ENCODE results near the gene ARAP1. TPM values are rescaled to one million over a fixed set of nuclear protein-coding genes. Genes with fewer than 3 reads are reported as not detected.

Gene ARAP1
- polyA plus RNA-seq, 3 donors = 48.7 to 487 (median 79.0) TPM

DNA sequence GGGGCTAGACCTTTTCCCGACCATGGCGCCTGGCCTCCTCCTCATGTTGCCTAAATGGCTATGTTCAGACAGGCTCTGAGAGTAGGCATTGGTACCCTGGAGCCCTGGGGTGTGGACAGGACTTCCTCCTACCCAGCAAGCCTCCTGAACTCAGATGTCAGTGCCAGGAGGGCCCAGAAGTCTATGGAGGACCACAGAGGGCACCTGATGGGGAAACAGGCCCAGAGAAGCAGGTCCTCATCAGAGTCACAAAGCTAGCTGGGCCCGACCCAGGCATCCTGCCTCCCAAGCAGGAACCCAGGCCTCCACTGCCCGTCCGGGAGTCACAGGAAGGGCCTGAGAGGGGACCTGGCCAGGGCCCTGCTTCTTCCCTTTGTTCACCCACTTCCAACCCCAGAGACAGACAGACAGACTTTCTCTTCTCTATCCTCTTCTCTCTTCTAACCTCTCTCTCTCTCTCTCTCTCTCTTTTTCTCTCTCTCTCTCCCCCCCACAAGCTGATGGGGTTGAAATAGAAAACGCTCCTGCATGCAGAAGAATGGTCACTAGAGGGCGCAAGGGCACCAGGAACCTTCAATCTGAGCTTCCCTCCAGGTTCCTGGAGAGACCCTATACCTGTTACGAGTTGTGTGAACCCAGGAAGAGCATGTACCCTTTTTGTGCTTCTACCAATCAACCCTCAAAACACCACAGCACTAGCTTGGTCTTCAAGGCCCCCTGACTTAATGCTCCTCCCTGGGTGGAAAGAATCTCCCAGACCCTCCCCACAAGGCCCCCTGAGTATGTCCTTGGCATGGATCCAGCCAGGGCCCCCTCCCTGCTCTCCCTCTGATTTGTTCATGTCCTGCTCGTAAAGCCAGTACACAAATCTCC, 27.1 kb downstream of the ARAP1 start:
- intact Hi-C loops (cut with micrococcal nuclease) = loop anchor here (5.0 kb wide), 3 partner anchors 32 to 87 kb away; partner anchors contain the start of gene ATG16L2 (in 1 of the 2)
- H3K27ac Mint-ChIP-seq = peak overlapping the region; percentile 88 to 98 (median 94)
- peaks cover 81 to 92% of the 10 kb centered on the region in 2 donors for H3K36me3 Mint-ChIP-seq
- Histone ChIP-seq H3K4me2 (replicated peaks; ENCODE audit: extremely low read depth, low read length, poor library complexity, severe bottlenecking) (peak overlapping the region; percentile 52), H3K79me2 (ENCODE audit: insufficient read depth, low read length) (peaks cover 100% of the 10 kb centered on the region), H2AFZ (ENCODE audit: insufficient read depth, low read depth, low read length, poor library complexity, severe bottlenecking) (no peak overlapping the region), H3K9ac (ENCODE audit: insufficient read depth, low read length, poor library complexity, severe bottlenecking) (no peak overlapping the region), H3K4me3 (replicated peaks in 1 of 3; ENCODE audit: low read depth in 2 of 3, low read length in 3 of 3) (peak overlapping the region in 1 of 3 experiments; percentile 41), H4K20me1 (ENCODE audit: insufficient read depth, low read length) (peaks cover 100% of the 10 kb centered on the region), H3K36me3 (replicated peaks in 1 of 2; ENCODE audit: control insufficient read depth in 1 of 2, insufficient read depth in 2 of 2, low read length in 2 of 2) (peaks cover 49 to 85% of the 10 kb centered on the region in 2 donors), H3K27me3 (ENCODE audit: control insufficient read depth in 2 of 2, insufficient read depth in 2 of 2, low read length in 2 of 2) (no peaks in the 10 kb centered on the region), H3K4me1 (ENCODE audit: control insufficient read depth in 1 of 2, insufficient read depth in 2 of 2, low read length in 2 of 2) (peaks cover 86 to 98% of the 10 kb centered on the region in 2 donors), H3K9me3 (replicated peaks in 1 of 2; ENCODE audit: control insufficient read depth in 1 of 2, insufficient read depth in 1 of 2, low read length in 2 of 2) (no peaks in the 10 kb centered on the region), H3K27ac (ENCODE audit: low read depth in 1 of 2, low read length in 2 of 2) (peak overlapping the region; percentile 39 to 85)
- TF ChIP-seq, protein P1, sequence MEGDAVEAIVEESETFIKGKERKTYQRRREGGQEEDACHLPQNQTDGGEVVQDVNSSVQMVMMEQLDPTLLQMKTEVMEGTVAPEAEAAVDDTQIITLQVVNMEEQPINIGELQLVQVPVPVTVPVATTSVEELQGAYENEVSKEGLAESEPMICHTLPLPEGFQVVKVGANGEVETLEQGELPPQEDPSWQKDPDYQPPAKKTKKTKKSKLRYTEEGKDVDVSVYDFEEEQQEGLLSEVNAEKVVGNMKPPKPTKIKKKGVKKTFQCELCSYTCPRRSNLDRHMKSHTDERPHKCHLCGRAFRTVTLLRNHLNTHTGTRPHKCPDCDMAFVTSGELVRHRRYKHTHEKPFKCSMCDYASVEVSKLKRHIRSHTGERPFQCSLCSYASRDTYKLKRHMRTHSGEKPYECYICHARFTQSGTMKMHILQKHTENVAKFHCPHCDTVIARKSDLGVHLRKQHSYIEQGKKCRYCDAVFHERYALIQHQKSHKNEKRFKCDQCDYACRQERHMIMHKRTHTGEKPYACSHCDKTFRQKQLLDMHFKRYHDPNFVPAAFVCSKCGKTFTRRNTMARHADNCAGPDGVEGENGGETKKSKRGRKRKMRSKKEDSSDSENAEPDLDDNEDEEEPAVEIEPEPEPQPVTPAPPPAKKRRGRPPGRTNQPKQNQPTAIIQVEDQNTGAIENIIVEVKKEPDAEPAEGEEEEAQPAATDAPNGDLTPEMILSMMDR (IDR thresholded peaks at IDR 0.05) = peak; percentile 86
- H3K9me3 Mint-ChIP-seq = no peaks in the 10 kb centered on the region
- H3K27me3 Mint-ChIP-seq (ENCODE audit: low read depth in 3 of 3) = peaks cover 0 to 2% (median 0%) of the 10 kb centered on the region in 3 donors
- H3K4me1 Mint-ChIP-seq = peaks cover 91% of the 10 kb centered on the region
- WGBS (ENCODE audit: insufficient coverage) = 60% methylated on average over 6 of the region's 9 CpGs
- DNase-seq = peak; percentile 74 to 80 (median 79)
- peak overlapping the region; percentile 24 to 72 for H3K4me3 Mint-ChIP-seq

DNA sequence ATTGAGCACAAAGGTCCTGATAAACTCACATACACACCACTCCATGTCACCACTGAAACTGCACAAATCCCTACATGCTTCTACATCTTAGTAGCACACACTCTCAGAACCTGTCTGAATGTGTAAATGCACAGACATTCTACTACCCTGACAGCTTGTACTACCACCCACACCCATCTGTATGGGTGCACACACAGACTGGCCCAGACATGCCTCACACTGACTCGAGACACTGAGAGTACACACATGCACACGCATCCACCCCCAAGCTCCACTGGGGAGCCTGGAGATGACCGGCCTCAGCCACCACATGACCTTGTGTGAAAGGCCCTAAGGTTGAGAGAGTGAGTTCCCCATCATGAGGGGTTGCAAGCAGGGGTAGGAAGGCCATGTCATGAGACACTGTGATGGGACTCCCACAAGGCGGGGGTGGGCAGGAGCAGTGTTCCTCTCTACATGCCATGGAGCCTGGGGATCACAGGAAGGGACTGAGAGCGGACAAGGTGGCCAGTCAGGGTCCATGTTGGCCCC, 28.1 kb downstream of the ARAP1 start:
- no CpG with 5 or more reads among the region's 5 CpGs for WGBS (ENCODE audit: insufficient coverage)
- no peaks in the 10 kb centered on the region for H3K9me3 Mint-ChIP-seq
- peak overlapping the region; percentile 75 to 85 for H3K27ac ChIP-seq (ENCODE audit: low read depth in 1 of 2, low read length in 2 of 2)
- H3K4me3 Mint-ChIP-seq = no peak overlapping the region
- peaks cover 87 to 98% of the 10 kb centered on the region in 2 donors for H3K4me1 ChIP-seq (ENCODE audit: control insufficient read depth in 1 of 2, insufficient read depth in 2 of 2, low read length in 2 of 2)
- TF ChIP-seq, protein P1 (IDR thresholded peaks at IDR 0.05) = no peak
- no peak overlapping the region for H2AFZ ChIP-seq (ENCODE audit: insufficient read depth, low read depth, low read length, poor library complexity, severe bottlenecking)
- H3K9ac ChIP-seq (ENCODE audit: insufficient read depth, low read length, poor library complexity, severe bottlenecking) = no peak overlapping the region
- H3K79me2 ChIP-seq (ENCODE audit: insufficient read depth, low read length) = peaks cover 100% of the 10 kb centered on the region
- H3K27ac Mint-ChIP-seq = peak overlapping the region; percentile 87 to 98 (median 95)
- peak overlapping the region in 1 of 3 experiments; percentile 4 for H3K4me3 ChIP-seq (replicated peaks in 1 of 3; ENCODE audit: low read depth in 2 of 3, low read length in 3 of 3)
- H3K27me3 Mint-ChIP-seq (ENCODE audit: low read depth in 3 of 3) = peaks cover 0 to 2% (median 0%) of the 10 kb centered on the region in 3 donors
- intact Hi-C loops (cut with micrococcal nuclease) = loop anchor here (5.0 kb wide), 3 partner anchors 33 to 88 kb away; partner anchors contain the start of gene ATG16L2 (in 1 of the 2)
- H3K36me3 Mint-ChIP-seq = peaks cover 81 to 91% of the 10 kb centered on the region in 2 donors
- H3K36me3 ChIP-seq (replicated peaks in 1 of 2; ENCODE audit: control insufficient read depth in 1 of 2, insufficient read depth in 2 of 2, low read length in 2 of 2) = peaks cover 48 to 81% of the 10 kb centered on the region in 2 donors
- H3K4me2 ChIP-seq (replicated peaks; ENCODE audit: extremely low read depth, low read length, poor library complexity, severe bottlenecking) = no peak overlapping the region
- H4K20me1 ChIP-seq (ENCODE audit: insufficient read depth, low read length) = peaks cover 100% of the 10 kb centered on the region
- no peak for DNase-seq
- no peaks in the 10 kb centered on the region for H3K9me3 ChIP-seq (replicated peaks in 1 of 2; ENCODE audit: control insufficient read depth in 1 of 2, insufficient read depth in 1 of 2, low read length in 2 of 2)
- H3K27me3 ChIP-seq (ENCODE audit: control insufficient read depth in 2 of 2, insufficient read depth in 2 of 2, low read length in 2 of 2) = no peaks in the 10 kb centered on the region
- peaks cover 93% of the 10 kb centered on the region for H3K4me1 Mint-ChIP-seq
